ENCODE measurements around the gene FBXW10. TPM values are rescaled to one million over a fixed set of nuclear protein-coding genes. Genes with fewer than 3 reads are reported as not detected.
A peak's percentile ranks its signal among the peaks of the same experiment; 100 is the strongest.
"Not testable (repeated sequence)": the region's sequence is repeated elsewhere in the genome, so short reads cannot be mapped to it uniquely, and the experiment has no call there.

The FBXW10 gene
- total RNA-seq, 1 donor from 2014 or later: 0.13 TPM

- not testable (repeated sequence) for DNase-seq (ENCODE audit: low read depth)
Measured at GRCh38 chr17:18747501-18747900, 3.6 kb downstream of the FBXW10 start.

GRCh38 chr17:18750242-18750641 is 6.4 kb downstream of the FBXW10 start:
- not testable (repeated sequence) for DNase-seq (ENCODE audit: low read depth)

- not testable (repeated sequence) for DNase-seq (ENCODE audit: low read depth)
Measured at GRCh38 chr17:18753829-18754409, 10.1 kb downstream of the FBXW10 start.

GRCh38 chr17:18755969-18756368 is 12.1 kb downstream of the FBXW10 start:
- not testable (repeated sequence) for DNase-seq (ENCODE audit: low read depth)

- not testable (repeated sequence) for DNase-seq (ENCODE audit: low read depth)
Measured at GRCh38 chr17:18757368-18758044, 13.7 kb downstream of the FBXW10 start.

- DNase-seq (ENCODE audit: low read depth): not testable (repeated sequence)
Measured at GRCh38 chr17:18758344-18758743, 14.5 kb downstream of the FBXW10 start.

GRCh38 chr17:18760221-18760620 is 16.4 kb downstream of the FBXW10 start:
- DNase-seq (ENCODE audit: low read depth): not testable (repeated sequence)

- not testable (repeated sequence) for DNase-seq (ENCODE audit: low read depth)
Measured at GRCh38 chr17:18770572-18770971, 26.7 kb downstream of the FBXW10 start.

- not testable (repeated sequence) for DNase-seq (ENCODE audit: low read depth)
Measured at GRCh38 chr17:18771066-18771465, 27.2 kb downstream of the FBXW10 start.

GRCh38 chr17:18772471-18772870 is 28.6 kb downstream of the FBXW10 start:
- no peak for DNase-seq (ENCODE audit: low read depth)

- peak; percentile 94 for DNase-seq (ENCODE audit: low read depth)
Measured at GRCh38 chr17:18780991-18781718, 37.3 kb downstream of the FBXW10 start, which contains the start of gene TVP23B. Gene TVP23B (plus strand): TSS chr17:18781183. CDS start chr17:18781294, 111 bp downstream.

- not testable (repeated sequence) for DNase-seq (ENCODE audit: low read depth)
Measured at GRCh38 chr17:18781805-18782204, 38.0 kb downstream of the FBXW10 start.

GRCh38 chr17:18785933-18786332 is 42.1 kb downstream of the FBXW10 start:
- DNase-seq (ENCODE audit: low read depth): not testable (repeated sequence)

GRCh38 chr17:18786890-18787289 is 43.0 kb downstream of the FBXW10 start:
- not testable (repeated sequence) for DNase-seq (ENCODE audit: low read depth)

- DNase-seq (ENCODE audit: low read depth): not testable (repeated sequence)
Measured at GRCh38 chr17:18791402-18791801, 47.5 kb downstream of the FBXW10 start.

- not testable (repeated sequence) for DNase-seq (ENCODE audit: low read depth)
Measured at GRCh38 chr17:18794841-18795240, 51.0 kb downstream of the FBXW10 start.

GRCh38 chr17:18796887-18797286 is 53.0 kb downstream of the FBXW10 start:
- DNase-seq (ENCODE audit: low read depth): not testable (repeated sequence)

GRCh38 chr17:18803458-18804245 is 59.8 kb downstream of the FBXW10 start:
- DNase-seq (ENCODE audit: low read depth): not testable (repeated sequence)

GRCh38 chr17:18815924-18816323 is 72.1 kb downstream of the FBXW10 start:
- DNase-seq (ENCODE audit: low read depth): not testable (repeated sequence)

GRCh38 chr17:18816489-18817371 is 72.9 kb downstream of the FBXW10 start:
- DNase-seq (ENCODE audit: low read depth): peak; percentile 72
